Stimulated activated CD4-positive, alpha-beta T cell treated with anti-CD3 and anti-CD28 coated beads, Interleukin-2, amount 100 ng/mL, for 4 hours (primary cell): Measurements from ENCODE around the gene ELFN1.

Source experiments
- DNase-seq: peaks from one replicate; pipeline ENCODE4 v3.0.0-alpha.2; 2020; ENCODE audit warnings: low read depth

Gene ELFN1

GRCh38 chr7:1642291-1642731 lies 27.8 kb upstream of the ELFN1 start:
- DNase-seq = no peak

GRCh38 chr7:1643270-1644092 lies 26.6 kb upstream of the ELFN1 start:
- DNase-seq = no peak

GRCh38 chr7:1644341-1645070 lies 25.6 kb upstream of the ELFN1 start:
- no peak for DNase-seq

- DNase-seq = no peak
Observed at GRCh38 chr7:1645071-1645409, 25.0 kb upstream of the ELFN1 start.

- DNase-seq = no peak
Observed at GRCh38 chr7:1645476-1645875, 24.6 kb upstream of the ELFN1 start.

- no peak for DNase-seq
Observed at GRCh38 chr7:1646391-1646790, 23.7 kb upstream of the ELFN1 start.

- no peak for DNase-seq
Observed at GRCh38 chr7:1646957-1647891, 22.9 kb upstream of the ELFN1 start.

- DNase-seq = no peak
Observed at GRCh38 chr7:1647961-1648672, 22.0 kb upstream of the ELFN1 start.

GRCh38 chr7:1649751-1650326 lies 20.2 kb upstream of the ELFN1 start:
- DNase-seq = no peak

GRCh38 chr7:1650363-1651030 lies 19.6 kb upstream of the ELFN1 start:
- DNase-seq = no peak

GRCh38 chr7:1651031-1651446 lies 19.0 kb upstream of the ELFN1 start:
- DNase-seq = no peak

- DNase-seq = no peak
Observed at GRCh38 chr7:1651891-1652290, 18.2 kb upstream of the ELFN1 start.

- no peak for DNase-seq
Observed at GRCh38 chr7:1653500-1653899, 16.6 kb upstream of the ELFN1 start.

- DNase-seq = no peak
Observed at GRCh38 chr7:1654111-1654510, 16.0 kb upstream of the ELFN1 start.

- no peak for DNase-seq
Observed at GRCh38 chr7:1654738-1655475, 15.2 kb upstream of the ELFN1 start.

GRCh38 chr7:1659696-1660095 lies 10.4 kb upstream of the ELFN1 start:
- no peak for DNase-seq

GRCh38 chr7:1661461-1661860 lies 8.6 kb upstream of the ELFN1 start:
- DNase-seq = no peak

GRCh38 chr7:1662101-1662500 lies 8.0 kb upstream of the ELFN1 start:
- DNase-seq = no peak

GRCh38 chr7:1662767-1663166 lies 7.3 kb upstream of the ELFN1 start:
- DNase-seq = no peak

GRCh38 chr7:1663223-1663622 lies 6.9 kb upstream of the ELFN1 start:
- no peak for DNase-seq
